Thymus (tissue), 11 donors: Measurements from ENCODE around the gene PAFAH1B1. TPM values are rescaled to one million over a fixed set of nuclear protein-coding genes. Genes with fewer than 3 reads are reported as not detected.

Source experiments
- DNase-seq, 9 donors: peaks; one replicate each; pipeline ENCODE4 v3.0.0-alpha.2; 2013; ENCODE audit warnings: low spot score in 9 of 9, low read depth in 6 of 9, missing footprints in 1 of 9
- H3K27ac ChIP-seq, 2 donors: one replicate each; pipeline ENCODE4 v1.5.1; 2013; ENCODE audit warnings: control low read depth in 1 of 2, low read depth in 1 of 2, low read length in 1 of 2, mild to moderate bottlenecking in 1 of 2, moderate library complexity in 1 of 2
- H3K27me3 ChIP-seq, 2 donors: one replicate each; pipeline ENCODE4 v1.5.1; 2013; ENCODE audit warnings: low read length in 1 of 2; ENCODE audit not compliant: control insufficient read depth in 2 of 2, insufficient read depth in 1 of 2
- H3K36me3 ChIP-seq, 2 donors: one replicate each; pipeline ENCODE4 v1.5.1; 2013; ENCODE audit warnings: low read length in 1 of 2, mild to moderate bottlenecking in 1 of 2, moderate library complexity in 1 of 2; ENCODE audit not compliant: control insufficient read depth in 2 of 2, insufficient read depth in 2 of 2
- H3K4me1 ChIP-seq, 2 donors: one replicate each; pipeline ENCODE4 v1.5.1; 2013; ENCODE audit warnings: low read length in 2 of 2; ENCODE audit not compliant: control insufficient read depth in 2 of 2, insufficient read depth in 2 of 2
- H3K4me3 ChIP-seq, 2 donors: one replicate each; pipeline ENCODE4 v1.5.1; 2013; ENCODE audit warnings: low read length in 2 of 2, control low read depth in 1 of 2, mild to moderate bottlenecking in 1 of 2
- H3K9me3 ChIP-seq, 2 donors: one replicate each; pipeline ENCODE4 v1.5.1; 2013; ENCODE audit warnings: low read length in 1 of 2, mild to moderate bottlenecking in 1 of 2; ENCODE audit not compliant: control insufficient read depth in 2 of 2, insufficient read depth in 1 of 2
- WGBS: extraction: QIAGEN DNeasy Blood & Tissue Kit; methylation state at CpG from one replicate; pipeline ENCODE4 v1.1.7; 2013; 5-methylcytosine and 5-hydroxymethylcytosine counted together
- polyA plus RNA-seq: library from polyadenylated mRNA; stranded (reverse); fragments of 200-250 nt; gene quantifications from one replicate; pipeline ENCODE4 v1.2.3, GENCODE V29; 2013
- total RNA-seq: library from RNA; stranded (reverse); fragments of 120-200 nt; gene quantifications from one replicate; pipeline ENCODE4 v1.2.4, GENCODE V29; 2013
- donor health status: healthy.

Gene PAFAH1B1
- total and polyA plus RNA-seq, 2 donors, result 52.1 to 52.2 TPM

DNA sequence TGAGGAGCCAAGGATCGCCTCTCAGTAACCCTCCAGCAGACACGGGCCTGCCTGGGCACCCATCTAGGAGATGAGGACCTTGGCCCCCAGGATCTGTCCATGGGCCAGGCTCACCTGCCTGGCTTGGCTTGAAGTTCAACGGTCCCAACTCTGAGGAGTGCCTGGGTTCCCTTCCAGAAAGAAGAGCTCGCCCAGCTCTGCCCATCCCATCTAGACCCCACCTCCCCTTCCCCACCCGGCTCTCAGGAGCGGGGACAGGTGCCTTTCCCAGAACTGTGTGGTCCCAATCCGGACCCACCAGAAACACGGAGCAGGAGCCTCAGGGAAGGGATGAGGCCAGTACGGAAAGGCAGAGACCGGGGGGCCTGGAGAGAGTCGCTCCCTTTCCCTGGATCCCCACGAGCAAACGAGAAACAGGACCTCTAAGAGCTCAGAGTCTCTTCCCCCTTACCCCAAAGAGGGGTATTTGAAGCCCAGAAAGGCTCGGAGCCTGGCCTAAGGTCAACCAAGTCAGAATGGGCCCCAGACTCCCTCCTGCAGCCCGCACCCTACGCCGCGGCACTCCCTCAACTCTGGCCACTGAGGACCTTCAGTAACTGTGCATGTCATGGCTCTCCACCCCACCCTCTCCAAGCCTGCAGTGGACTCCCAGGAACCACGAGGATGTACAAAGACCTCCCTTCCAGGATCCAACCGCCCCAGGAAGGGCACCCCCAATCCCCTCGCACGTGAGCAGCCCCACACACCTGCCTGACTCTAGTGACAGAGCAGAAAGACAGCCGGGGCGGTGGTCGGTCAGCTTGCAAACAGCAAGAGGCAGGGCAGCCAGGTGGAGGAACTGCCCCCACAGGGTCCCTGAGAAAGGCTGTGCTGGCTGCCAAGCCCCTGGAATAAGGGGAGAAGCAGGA lies 112.7 kb downstream of the PAFAH1B1 start:
- 96% methylated on average over 25 of the region's 25 CpGs for WGBS
- H3K36me3 ChIP-seq, result peaks cover 21 to 27% of the 10 kb centered on the region in 2 donors

DNA sequence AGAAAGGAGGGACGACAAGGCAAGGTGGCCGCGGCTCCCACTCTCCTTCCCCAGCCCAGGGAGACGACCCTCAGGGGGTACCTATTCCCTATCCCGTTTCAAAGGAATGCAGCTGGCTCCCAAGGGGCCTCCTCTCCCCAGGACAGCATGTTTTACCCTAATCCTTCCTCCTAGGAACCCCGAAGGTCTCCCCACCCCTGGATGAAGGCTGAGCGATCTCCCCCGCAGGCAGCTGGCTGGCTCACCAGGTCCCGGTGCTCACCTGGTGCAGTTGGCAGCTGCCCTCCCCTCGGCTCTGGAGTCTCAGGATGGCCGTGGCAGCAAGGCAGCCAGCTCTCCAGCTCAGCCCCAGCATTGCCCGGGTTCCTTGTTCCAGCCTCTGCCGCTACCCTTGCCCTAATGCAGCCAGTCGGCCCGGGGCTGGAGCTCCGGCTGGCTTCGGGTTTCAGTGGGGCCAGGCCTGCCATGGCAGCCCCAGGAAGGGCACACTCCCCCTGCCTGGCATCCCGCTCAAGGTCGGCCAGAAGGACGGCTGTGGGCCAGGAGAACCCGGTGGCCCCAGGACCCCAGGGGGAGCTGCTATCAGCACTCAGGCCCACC lies 113.6 kb downstream of the PAFAH1B1 start:
- Histone ChIP-seq H3K27me3 (no peaks in the 10 kb centered on the region), H3K4me3 (no peak overlapping the region), H3K9me3 (no peaks in the 10 kb centered on the region), H3K4me1 (peaks cover 10 to 23% of the 10 kb centered on the region in 2 donors), H3K36me3 (peaks cover 13 to 18% of the 10 kb centered on the region in 2 donors), H3K27ac (no peak overlapping the region)
- 95% methylated on average over 21 of the region's 21 CpGs for WGBS
- DNase-seq, result no peak

More for the DNA sequence above, 112.7 kb downstream of the PAFAH1B1 start:
- H3K4me1 ChIP-seq, result peaks cover 9 to 20% of the 10 kb centered on the region in 2 donors
- H3K9me3 ChIP-seq, result no peaks in the 10 kb centered on the region
- H3K27ac ChIP-seq, result no peak overlapping the region
- no peak for DNase-seq
- no peaks in the 10 kb centered on the region for H3K27me3 ChIP-seq
- H3K4me3 ChIP-seq, result no peak overlapping the region

DNA sequence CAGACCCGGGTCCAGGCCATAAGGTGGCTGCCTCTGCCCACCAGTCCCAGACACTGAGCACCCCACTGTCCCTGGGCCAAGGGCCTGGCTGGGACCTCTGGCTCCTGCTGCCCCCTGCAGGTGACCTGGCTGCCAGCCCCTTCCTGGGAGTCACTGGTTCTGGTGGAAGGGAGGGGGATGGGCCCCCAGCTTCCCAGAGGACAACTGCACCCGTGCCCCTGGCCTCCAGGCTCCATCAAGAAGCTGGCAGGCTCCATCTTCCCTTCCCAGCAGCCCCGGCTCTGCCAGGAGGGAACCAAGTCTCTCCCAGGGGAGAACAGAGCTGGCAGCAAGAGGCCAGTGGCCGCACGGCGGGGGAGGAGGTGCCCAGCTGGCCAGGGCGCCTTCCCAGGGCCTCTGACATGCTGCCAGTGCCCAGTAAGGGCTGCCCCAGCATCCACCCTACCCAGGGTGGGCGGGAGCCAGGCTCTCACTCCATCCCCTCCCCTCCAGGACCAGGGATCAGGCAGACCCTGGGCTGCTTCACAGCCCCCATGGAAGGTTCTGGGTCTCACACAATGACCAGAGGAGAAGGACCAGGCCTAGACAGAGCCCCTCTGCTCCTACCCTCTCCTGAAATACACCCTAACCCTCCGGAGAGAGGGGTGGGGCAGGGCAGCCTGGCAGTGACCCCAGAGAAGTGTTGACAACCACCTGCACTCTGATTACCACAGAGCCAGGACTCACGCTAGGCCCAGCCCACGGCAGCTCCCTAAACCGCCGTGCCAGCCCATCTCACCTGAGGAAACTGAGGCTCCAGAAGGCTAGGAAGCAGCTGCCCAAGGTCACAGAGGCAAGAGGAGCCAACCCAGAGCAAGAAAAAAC lies 114.5 kb downstream of the PAFAH1B1 start:
- no peak overlapping the region for H3K27ac ChIP-seq
- 90% methylated on average over 13 of the region's 13 CpGs for WGBS
- H3K4me1 ChIP-seq, result peaks cover 18 to 32% of the 10 kb centered on the region in 2 donors
- no peaks in the 10 kb centered on the region for H3K9me3 ChIP-seq
- no peak for DNase-seq
- H3K27me3 ChIP-seq, result no peaks in the 10 kb centered on the region
- no peak overlapping the region for H3K4me3 ChIP-seq
- peaks cover 6 to 10% of the 10 kb centered on the region in 2 donors for H3K36me3 ChIP-seq

DNA sequence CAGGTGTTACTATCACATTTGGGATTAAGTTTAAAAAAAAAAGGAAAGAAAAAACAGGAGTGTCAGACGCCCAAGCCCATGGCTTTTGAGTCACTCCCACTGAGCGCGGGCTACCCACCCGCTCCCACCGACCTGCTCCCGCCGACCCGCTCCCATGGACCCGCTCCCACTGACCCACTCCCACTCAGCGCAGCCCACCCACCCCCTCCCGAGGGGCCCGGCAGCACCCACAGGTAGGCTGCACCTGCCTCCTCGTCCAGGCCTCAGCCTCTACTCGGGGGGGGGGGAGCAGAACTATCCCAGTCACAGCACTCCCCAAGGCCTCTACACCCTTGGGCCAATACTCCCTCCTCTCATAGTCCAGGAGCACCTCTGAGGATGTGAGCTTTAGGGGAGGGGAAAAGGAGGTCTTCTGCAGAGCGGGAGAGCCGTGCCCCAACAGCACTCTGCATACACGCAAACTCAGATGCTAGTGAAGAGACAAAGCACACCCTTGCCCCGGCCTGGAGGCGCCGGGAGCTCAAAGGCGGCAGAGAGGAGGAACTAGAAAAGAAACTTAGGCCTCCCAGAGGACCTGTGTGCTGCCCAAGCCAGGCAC lies 115.2 kb downstream of the PAFAH1B1 start:
- H3K36me3 ChIP-seq, result peaks cover 4 to 5% of the 10 kb centered on the region in 2 donors
- no peak overlapping the region for H3K4me3 ChIP-seq
- no peak for DNase-seq
- 97% methylated on average over 21 of the region's 21 CpGs for WGBS
- no peaks in the 10 kb centered on the region for H3K9me3 ChIP-seq
- H3K27ac ChIP-seq, result no peak overlapping the region
- peaks cover 18 to 32% of the 10 kb centered on the region in 2 donors for H3K4me1 ChIP-seq
- no peaks in the 10 kb centered on the region for H3K27me3 ChIP-seq

DNA sequence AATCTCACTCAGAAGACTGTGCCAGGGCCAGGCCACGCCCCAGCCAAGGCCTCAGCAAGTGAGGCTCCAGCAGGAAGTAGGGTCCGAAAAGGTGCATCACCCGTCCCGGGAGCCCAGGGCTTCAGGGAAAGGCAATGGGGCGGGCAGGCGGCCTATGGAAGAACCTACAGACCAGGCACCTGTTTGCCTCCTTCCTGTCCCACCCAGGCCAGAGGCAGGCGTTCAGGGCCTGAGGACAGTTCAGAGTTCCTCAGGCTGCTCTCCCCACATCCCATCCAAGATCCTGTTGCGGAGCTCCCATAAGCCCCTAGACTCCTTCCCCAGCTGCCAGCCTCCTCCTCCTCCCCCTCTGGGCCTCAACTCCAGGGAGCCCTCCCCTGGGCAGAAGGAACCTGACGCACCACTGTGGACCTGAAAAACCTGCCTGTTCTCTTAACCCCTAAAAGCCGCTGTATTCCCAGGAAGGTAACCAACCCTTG lies 115.8 kb downstream of the PAFAH1B1 start:
- Histone ChIP-seq H3K27me3 (no peaks in the 10 kb centered on the region), H3K4me3 (no peak overlapping the region), H3K36me3 (peaks cover 0 to 1% of the 10 kb centered on the region in 2 donors), H3K9me3 (no peaks in the 10 kb centered on the region), H3K27ac (no peak overlapping the region), H3K4me1 (peaks cover 18 to 32% of the 10 kb centered on the region in 2 donors)
- 88% methylated on average over 10 of the region's 10 CpGs for WGBS
- no peak for DNase-seq

DNA sequence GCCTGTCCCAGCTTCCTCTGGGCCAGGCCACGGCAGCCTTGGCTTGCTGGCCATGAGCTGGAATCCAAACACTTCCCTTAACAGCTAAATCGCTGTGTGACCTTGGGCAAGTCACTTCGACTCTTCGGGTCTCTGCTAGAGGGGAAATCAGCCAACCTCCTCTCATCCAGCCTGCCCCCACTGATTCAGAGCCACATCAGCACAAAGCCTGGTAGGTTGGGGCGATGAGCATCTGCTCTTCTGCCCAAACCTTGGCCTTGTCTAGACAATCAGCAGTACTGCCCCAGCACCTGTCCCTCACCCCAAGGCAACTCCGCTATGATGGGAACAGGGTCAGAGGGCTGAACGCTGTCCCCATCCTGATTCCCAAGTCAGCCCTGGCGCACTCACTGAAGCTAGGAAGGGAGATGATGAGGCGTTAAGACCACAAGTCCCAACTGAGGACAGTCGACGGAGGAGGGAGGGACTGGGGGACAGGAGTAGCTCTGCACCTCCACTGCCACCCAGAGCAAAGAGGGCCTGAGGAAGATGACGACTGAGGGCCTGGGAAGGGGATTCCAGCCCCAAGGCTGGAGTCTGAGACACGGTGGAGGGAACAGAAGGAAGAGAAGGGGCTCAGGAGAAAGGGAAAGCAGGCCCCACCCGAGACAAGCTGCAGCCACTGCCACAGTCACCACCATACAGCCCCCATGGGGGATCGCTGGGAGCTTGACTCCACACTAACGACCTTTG lies 116.8 kb downstream of the PAFAH1B1 start:
- Histone ChIP-seq H3K4me3 (peak overlapping the region; percentile 74 to 80), H3K27ac (peak overlapping the region in 1 of 2 donors; percentile 39), H3K27me3 (no peaks in the 10 kb centered on the region), H3K36me3 (no peaks in the 10 kb centered on the region), H3K9me3 (no peaks in the 10 kb centered on the region), H3K4me1 (peaks cover 18 to 32% of the 10 kb centered on the region in 2 donors)
- WGBS, result 67% methylated on average over 16 of the region's 16 CpGs
- DNase-seq, result no peak

DNA sequence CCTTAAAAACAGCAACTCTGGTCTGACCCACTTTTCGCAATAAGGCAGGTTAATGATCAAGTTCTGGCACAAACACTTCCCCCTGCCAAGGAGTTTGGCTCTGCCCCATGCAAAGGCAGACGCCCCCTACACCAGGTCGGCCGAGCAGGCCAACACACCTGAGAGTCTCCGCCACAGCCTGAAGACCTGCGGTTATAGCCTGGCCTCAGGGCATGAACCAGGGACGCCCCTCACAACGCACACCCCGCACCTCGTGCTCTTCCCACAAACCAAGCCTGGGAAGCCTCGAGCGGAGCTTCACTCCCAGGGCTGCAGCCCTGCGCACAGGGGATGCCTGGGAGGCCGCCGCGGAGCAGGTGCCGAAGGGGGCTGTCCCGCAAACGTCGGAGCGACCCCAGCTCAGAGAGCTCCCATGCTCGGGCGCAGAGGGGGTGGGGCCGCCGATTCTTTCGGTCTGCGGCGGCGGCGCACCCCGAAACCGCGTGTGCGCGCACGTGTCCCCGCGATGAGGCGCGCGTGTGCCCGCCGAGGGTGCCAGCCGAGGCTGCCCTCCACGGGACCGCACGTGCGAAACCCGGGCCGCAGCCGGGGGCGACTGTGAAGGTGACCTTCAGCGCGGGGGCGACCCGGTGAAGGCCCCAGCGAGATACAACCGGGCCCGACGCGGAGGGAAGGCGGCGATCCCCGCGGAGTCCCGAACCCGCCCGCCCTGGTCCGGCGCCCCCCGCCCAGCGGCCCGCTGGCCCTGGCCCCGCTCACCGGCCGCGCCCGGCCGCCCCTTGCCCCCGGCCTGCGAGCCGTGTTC lies 117.6 kb downstream of the PAFAH1B1 start:
- peak in 1 of 9 donors; percentile 40 for DNase-seq
- Histone ChIP-seq H3K4me1 (peaks cover 18 to 32% of the 10 kb centered on the region in 2 donors), H3K27ac (peak overlapping the region in 1 of 2 donors; percentile 27), H3K9me3 (no peaks in the 10 kb centered on the region), H3K4me3 (peak overlapping the region; percentile 74 to 80), H3K27me3 (no peaks in the 10 kb centered on the region), H3K36me3 (no peaks in the 10 kb centered on the region)
- 1% methylated on average over 82 of the region's 82 CpGs for WGBS
